ENCODE results near the gene VSTM1. TPM values are rescaled to one million over a fixed set of nuclear protein-coding genes. Genes with fewer than 3 reads are reported as not detected.

VSTM1 gene
- total and polyA plus RNA-seq, 2 donors (not counting 3 experiments of a cell fraction or from before 2014, with no cell fraction given): not detected

- ChIA-PET POLR2A (interaction anchor here (0.6 kb wide), 1 partner anchor 13 kb away, joined by 3 read pairs; no protein-coding TSS in a partner anchor), CTCF (interaction anchor here (1.1 to 1.3 kb wide), 2 partner anchors 13 to 37 kb away, joined by 3 to 6 read pairs; no protein-coding TSS in a partner anchor)
- DNase-seq (ENCODE audit: low read depth, low spot score) (no peak), FAIRE-seq (no peak)
- Histone ChIP-seq H3K27ac (ENCODE audit: insufficient read depth, low read depth, low read length) (no peak overlapping the region), H3K9ac (replicated peaks; ENCODE audit: extremely low read depth, insufficient read depth, low read length) (no peak overlapping the region), H3K4me3 (replicated peaks in 1 of 3; ENCODE audit: insufficient read depth in 1 of 3, low read depth in 1 of 3, low read length in 3 of 3) (no peak overlapping the region), H2AFZ (ENCODE audit: low read depth, low read length) (no peak overlapping the region), H3K27me3 (ENCODE audit: control insufficient read depth in 2 of 2, insufficient read depth in 2 of 2, low read length in 2 of 2) (no peaks in the 10 kb centered on the region), H3K9me3 (replicated peaks; ENCODE audit: control insufficient read depth, insufficient read depth, low read length) (no peaks in the 10 kb centered on the region), H4K20me1 (replicated peaks; ENCODE audit: control insufficient read depth, extremely low read depth, insufficient read depth, low read length) (no peaks in the 10 kb centered on the region), H3K36me3 (ENCODE audit: control insufficient read depth in 2 of 2, extremely low read depth in 1 of 2, insufficient read depth in 2 of 2, low read length in 2 of 2) (no peaks in the 10 kb centered on the region), H3K4me2 (ENCODE audit: insufficient read depth, low read length) (no peak overlapping the region), H3K79me2 (ENCODE audit: control insufficient read depth, insufficient read depth, low read length) (no peaks in the 10 kb centered on the region), H3K9me1 (replicated peaks; ENCODE audit: control insufficient read depth, extremely low read depth, insufficient read depth, low read length) (no peaks in the 10 kb centered on the region), H3K4me1 (ENCODE audit: control insufficient read depth, extremely low read depth, insufficient read depth, low read length) (peaks cover 9% of the 10 kb centered on the region)
- BruUV-seq (replicated peaks): no TSS peak
- intact Hi-C loops (cut with micrococcal nuclease): no loop called here
- TF ChIP-seq POLR2A (IDR thresholded peaks at IDR 0.05; ENCODE audit: low read depth, low read length) (no peak), FOS (IDR thresholded peaks at IDR 0.05; ENCODE audit: borderline replicate concordance, insufficient read depth, low read length) (no peak), CTCF (IDR thresholded peaks at IDR 0.05; ENCODE audit: extremely low read depth in 1 of 2, insufficient read depth in 1 of 2, low read depth in 1 of 2, low read length in 2 of 2) (no peak), POLR2AphosphoS5 (IDR thresholded peaks at IDR 0.05; ENCODE audit: insufficient read depth, low read depth, low read length) (no peak), GATA2 (IDR thresholded peaks at IDR 0.05; ENCODE audit: insufficient read depth, insufficient read length, low read depth, low read length) (no peak), EZH2 (IDR thresholded peaks at IDR 0.05; ENCODE audit: borderline replicate concordance, low read depth, low read length, severe bottlenecking) (no peak), MAX (IDR thresholded peaks at IDR 0.05; ENCODE audit: insufficient read depth, insufficient read length) (no peak), MYC (IDR thresholded peaks at IDR 0.05; ENCODE audit: low read depth, low read length) (no peak), JUN (IDR thresholded peaks at IDR 0.05; ENCODE audit: borderline replicate concordance, insufficient read depth, insufficient read length, low read depth) (no peak)
- dilution Hi-C loops (cut with MboI; ENCODE audit: extremely low pct_ligation_motif_present, low sequenced_read_pairs): no loop called here
These were observed 46.4 kb downstream of the VSTM1 start for GRCh38 chr19:54017261-54017660.
